Measurements from ENCODE around the gene JMJD1C. TPM values are rescaled to one million over a fixed set of nuclear protein-coding genes. Genes with fewer than 3 reads are reported as not detected.
"Not testable (repeated sequence)": the region's sequence is repeated elsewhere in the genome, so short reads cannot be mapped to it uniquely, and the experiment has no call there.

Gene JMJD1C
- total RNA-seq, 1 donor from 2014 or later: 105 TPM

- intact Hi-C loops (cut with DNase I): no loop called here
- TF ChIP-seq POLR2AphosphoS5 (IDR thresholded peaks at IDR 0.05; ENCODE audit: insufficient read depth in 1 of 2, low read depth in 1 of 2): peak in 1 of 2 donors; percentile 54
- no peak for TF ChIP-seq CTCF (IDR thresholded peaks at IDR 0.05)
- no peaks in the 10 kb centered on the region for H3K9me3 ChIP-seq
- no peaks in the 10 kb centered on the region for H3K27me3 ChIP-seq
- DNase-seq (ENCODE audit: extremely low spot score in 2 of 2): no peak
- no peaks in the 10 kb centered on the region for H3K36me3 ChIP-seq
- H3K27ac ChIP-seq: no peak overlapping the region
- H3K4me1 ChIP-seq: peaks cover 23% of the 10 kb centered on the region
- H3K4me3 ChIP-seq: no peak overlapping the region
These were observed 38.5 kb upstream of the JMJD1C start for GRCh38 chr10:63504145-63504881.

- DNase-seq (ENCODE audit: extremely low spot score in 2 of 2): no peak
- no peak overlapping the region for H3K4me3 ChIP-seq
- no peaks in the 10 kb centered on the region for H3K36me3 ChIP-seq
- H3K27ac ChIP-seq: no peak overlapping the region
- no peaks in the 10 kb centered on the region for H3K27me3 ChIP-seq
- intact Hi-C loops (cut with DNase I): no loop called here
- TF ChIP-seq POLR2AphosphoS5 (IDR thresholded peaks at IDR 0.05; ENCODE audit: insufficient read depth in 1 of 2, low read depth in 1 of 2) (no peak), CTCF (IDR thresholded peaks at IDR 0.05) (no peak), POLR2A (IDR thresholded peaks at IDR 0.05) (no peak)
- H3K4me1 ChIP-seq: peaks cover 23% of the 10 kb centered on the region
- no peaks in the 10 kb centered on the region for H3K9me3 ChIP-seq
These were observed 37.6 kb upstream of the JMJD1C start for GRCh38 chr10:63503395-63503794.

- H3K4me1 ChIP-seq: peaks cover 23% of the 10 kb centered on the region
- intact Hi-C loops (cut with DNase I): no loop called here
- H3K36me3 ChIP-seq: no peaks in the 10 kb centered on the region
- H3K27me3 ChIP-seq: no peaks in the 10 kb centered on the region
- H3K9me3 ChIP-seq: no peaks in the 10 kb centered on the region
- no peak overlapping the region for H3K4me3 ChIP-seq
- DNase-seq (ENCODE audit: extremely low spot score in 2 of 2): no peak
- H3K27ac ChIP-seq: no peak overlapping the region
- TF ChIP-seq POLR2A (IDR thresholded peaks at IDR 0.05): no peak
- no peak for TF ChIP-seq POLR2AphosphoS5 (IDR thresholded peaks at IDR 0.05; ENCODE audit: insufficient read depth in 1 of 2, low read depth in 1 of 2)
- TF ChIP-seq CTCF (IDR thresholded peaks at IDR 0.05): no peak
These were observed 37.1 kb upstream of the JMJD1C start for GRCh38 chr10:63502832-63503231.

GRCh38 chr10:63501954-63502353, 36.2 kb upstream of the JMJD1C start:
- TF ChIP-seq CTCF (IDR thresholded peaks at IDR 0.05) (no peak), POLR2A (IDR thresholded peaks at IDR 0.05) (no peak), POLR2AphosphoS5 (IDR thresholded peaks at IDR 0.05; ENCODE audit: insufficient read depth in 1 of 2, low read depth in 1 of 2) (no peak)
- intact Hi-C loops (cut with DNase I): no loop called here
- H3K27me3 ChIP-seq: no peaks in the 10 kb centered on the region
- no peak overlapping the region for H3K27ac ChIP-seq
- H3K9me3 ChIP-seq: no peaks in the 10 kb centered on the region
- H3K4me3 ChIP-seq: no peak overlapping the region
- no peak for DNase-seq (ENCODE audit: extremely low spot score in 2 of 2)
- H3K4me1 ChIP-seq: peaks cover 22% of the 10 kb centered on the region
- H3K36me3 ChIP-seq: no peaks in the 10 kb centered on the region

GRCh38 chr10:63500551-63500950, 34.8 kb upstream of the JMJD1C start:
- peaks cover 15% of the 10 kb centered on the region for H3K4me1 ChIP-seq
- H3K9me3 ChIP-seq; H3K4me3 ChIP-seq; H3K27me3 ChIP-seq; H3K27ac ChIP-seq; H3K36me3 ChIP-seq; intact Hi-C loops (cut with DNase I); DNase-seq (ENCODE audit: extremely low spot score in 2 of 2): not testable (repeated sequence)
